Fibroblast of the aortic adventitia (primary cell): ENCODE data around the gene CALCOCO2. TPM values are rescaled to one million over a fixed set of nuclear protein-coding genes. Genes with fewer than 3 reads are reported as not detected.

Source experiments
- DNase-seq: peaks from one replicate; pipeline ENCODE4 v3.0.0-alpha.2; 2010; ENCODE audit warnings: low read depth
- H3K4me3 ChIP-seq: 2 replicates; pipeline ENCODE4 v1.5.1; 2011; ENCODE audit warnings: low read depth, mild to moderate bottlenecking, control low read depth, low read length, moderate library complexity
- total RNA-seq: library from RNA; depleted of rRNA; stranded (reverse); fragments of >200 nt; gene quantifications from 2 replicates; pipeline ENCODE4 v1.2.3, GENCODE V29; 2012; ENCODE audit warnings: low replicate concordance
- TF ChIP-seq, protein P1 (sequence below): IDR thresholded peaks from 2 replicates; pipeline ENCODE4 v1.5.1; 2011; ENCODE audit warnings: mild to moderate bottlenecking, low read length, control low read depth, inconsistent platforms; ENCODE audit not compliant: insufficient read depth

The CALCOCO2 gene, protein sequence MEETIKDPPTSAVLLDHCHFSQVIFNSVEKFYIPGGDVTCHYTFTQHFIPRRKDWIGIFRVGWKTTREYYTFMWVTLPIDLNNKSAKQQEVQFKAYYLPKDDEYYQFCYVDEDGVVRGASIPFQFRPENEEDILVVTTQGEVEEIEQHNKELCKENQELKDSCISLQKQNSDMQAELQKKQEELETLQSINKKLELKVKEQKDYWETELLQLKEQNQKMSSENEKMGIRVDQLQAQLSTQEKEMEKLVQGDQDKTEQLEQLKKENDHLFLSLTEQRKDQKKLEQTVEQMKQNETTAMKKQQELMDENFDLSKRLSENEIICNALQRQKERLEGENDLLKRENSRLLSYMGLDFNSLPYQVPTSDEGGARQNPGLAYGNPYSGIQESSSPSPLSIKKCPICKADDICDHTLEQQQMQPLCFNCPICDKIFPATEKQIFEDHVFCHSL
- total RNA-seq: 73.8 and 169 TPM in 2 replicates

GRCh38 chr17:48830840-48831548 is at the start of gene CALCOCO2:
TSS of gene CALCOCO2 (plus strand) at chr17:48831035. CDS start at chr17:48841708, 10,673 bp downstream.
- TF ChIP-seq, protein P1, sequence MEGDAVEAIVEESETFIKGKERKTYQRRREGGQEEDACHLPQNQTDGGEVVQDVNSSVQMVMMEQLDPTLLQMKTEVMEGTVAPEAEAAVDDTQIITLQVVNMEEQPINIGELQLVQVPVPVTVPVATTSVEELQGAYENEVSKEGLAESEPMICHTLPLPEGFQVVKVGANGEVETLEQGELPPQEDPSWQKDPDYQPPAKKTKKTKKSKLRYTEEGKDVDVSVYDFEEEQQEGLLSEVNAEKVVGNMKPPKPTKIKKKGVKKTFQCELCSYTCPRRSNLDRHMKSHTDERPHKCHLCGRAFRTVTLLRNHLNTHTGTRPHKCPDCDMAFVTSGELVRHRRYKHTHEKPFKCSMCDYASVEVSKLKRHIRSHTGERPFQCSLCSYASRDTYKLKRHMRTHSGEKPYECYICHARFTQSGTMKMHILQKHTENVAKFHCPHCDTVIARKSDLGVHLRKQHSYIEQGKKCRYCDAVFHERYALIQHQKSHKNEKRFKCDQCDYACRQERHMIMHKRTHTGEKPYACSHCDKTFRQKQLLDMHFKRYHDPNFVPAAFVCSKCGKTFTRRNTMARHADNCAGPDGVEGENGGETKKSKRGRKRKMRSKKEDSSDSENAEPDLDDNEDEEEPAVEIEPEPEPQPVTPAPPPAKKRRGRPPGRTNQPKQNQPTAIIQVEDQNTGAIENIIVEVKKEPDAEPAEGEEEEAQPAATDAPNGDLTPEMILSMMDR: no peak
- H3K4me3 ChIP-seq: peak within 1 kb of the TSS; percentile 99
- peak; percentile 82 for DNase-seq

DNA sequence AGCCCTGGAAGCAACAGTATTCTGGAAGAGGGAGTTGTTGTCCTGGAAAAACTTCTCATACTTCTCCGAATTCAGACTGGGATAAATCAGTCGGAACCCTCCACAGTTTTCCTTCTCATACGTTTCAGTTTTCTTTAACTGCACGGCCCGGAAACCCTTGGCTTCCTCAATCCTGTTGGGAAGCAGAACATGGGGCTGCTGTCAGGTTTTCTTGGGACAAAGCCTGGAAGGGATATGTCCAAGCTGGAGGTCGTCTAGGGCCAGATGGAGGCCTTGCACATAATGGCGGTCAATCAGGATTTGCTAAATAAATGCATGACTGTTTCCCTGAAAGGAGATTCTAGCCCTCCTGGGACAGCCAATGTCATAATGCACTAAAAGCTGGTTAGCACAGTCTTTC is 43.0 kb upstream of the CALCOCO2 start:
- DNase-seq: no peak
- TF ChIP-seq, protein P1: no peak
- H3K4me3 ChIP-seq: no peak overlapping the region

DNA sequence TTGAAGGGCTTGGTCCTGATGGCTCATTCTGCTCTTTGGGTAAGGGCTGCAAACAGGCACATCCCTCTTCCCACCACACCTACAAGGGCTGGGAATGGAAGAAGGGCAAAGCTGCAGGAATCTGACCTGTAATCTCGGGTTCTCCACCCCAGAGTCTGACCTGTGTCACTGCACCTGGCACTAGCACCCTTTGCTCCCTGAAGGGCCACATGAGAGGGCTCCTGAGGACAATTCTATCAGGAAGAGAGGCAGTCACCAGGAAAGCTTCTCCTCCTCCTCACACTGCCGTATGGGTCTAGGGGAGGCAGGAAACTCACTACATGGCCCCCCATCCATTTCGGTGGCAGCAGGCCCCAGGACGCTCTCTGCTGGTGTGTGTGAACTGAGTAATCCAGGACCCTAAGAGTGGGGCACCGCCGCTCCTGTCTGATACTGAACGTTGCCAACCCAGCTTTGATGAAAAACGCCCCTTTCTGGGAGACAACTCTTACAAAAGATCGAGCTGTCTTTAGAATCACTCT is 40.2 kb upstream of the CALCOCO2 start:
- TF ChIP-seq, protein P1: no peak
- no peak for DNase-seq
- H3K4me3 ChIP-seq: no peak overlapping the region

DNA sequence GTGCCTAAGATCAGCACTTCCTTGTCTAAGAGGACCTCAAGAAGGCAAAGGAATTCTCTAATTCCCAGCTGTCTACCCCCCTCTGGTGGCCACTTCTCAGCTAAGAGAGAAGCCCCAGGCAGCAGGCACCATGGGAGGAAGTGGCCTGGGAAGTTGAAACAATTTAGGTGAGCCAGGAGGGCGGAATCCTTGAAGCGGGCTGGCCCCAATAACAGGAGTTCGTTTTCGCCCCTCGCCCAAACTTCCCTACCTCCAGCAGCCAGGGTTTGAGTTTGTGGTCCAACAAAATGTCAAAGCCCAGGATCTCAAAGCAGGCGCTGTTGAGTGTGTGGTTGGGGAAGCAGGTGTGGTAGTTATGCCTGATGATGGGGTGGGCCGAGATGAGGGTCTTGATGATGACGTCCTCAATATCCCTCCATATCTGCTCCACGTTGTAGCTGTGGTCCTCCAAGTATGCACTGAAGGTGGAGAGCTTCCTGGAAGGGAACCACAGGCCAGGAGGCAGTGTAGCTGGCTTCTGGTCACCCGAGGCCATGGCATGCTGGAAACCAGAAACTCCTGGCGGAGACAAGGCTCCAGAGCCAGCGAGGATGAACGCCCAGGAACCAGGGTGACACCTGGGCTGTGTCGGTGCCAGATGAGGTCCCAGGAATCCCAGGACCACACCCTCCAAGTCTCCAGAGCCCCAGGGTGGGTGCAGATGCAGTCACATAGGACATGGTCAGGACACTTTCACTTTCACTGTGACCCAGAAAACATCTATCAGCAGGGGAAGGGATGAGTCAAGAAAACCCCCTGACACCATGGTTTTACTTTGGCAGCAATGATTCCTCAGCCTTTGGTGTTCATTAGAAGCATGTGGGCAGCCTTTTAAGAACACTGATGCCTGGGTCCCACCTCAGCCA is 39.5 kb upstream of the CALCOCO2 start:
- peak; percentile 87 for DNase-seq
- no peak overlapping the region for H3K4me3 ChIP-seq
- TF ChIP-seq, protein P1: peak; percentile 86

GRCh38 chr17:48792033-48792798 is 38.6 kb upstream of the CALCOCO2 start:
- no peak overlapping the region for H3K4me3 ChIP-seq
- TF ChIP-seq, protein P1: no peak

More at GRCh38 chr17:48792033-48792798, 38.6 kb upstream of the CALCOCO2 start:
- DNase-seq: no peak
